Smooth muscle cell of the coronary artery (primary cell): ENCODE measurements around the gene NABP2. TPM values are rescaled to one million over a fixed set of nuclear protein-coding genes. Genes with fewer than 3 reads are reported as not detected.

Experiments used
- total RNA-seq: library from RNA; depleted of rRNA; stranded (reverse); fragments of >200 nt; gene quantifications from 2 replicates; pipeline ENCODE4 v1.2.3, GENCODE V29; 2014; ENCODE audit warnings: low replicate concordance

The NABP2 gene
- 24.2 and 33.1 TPM in 2 replicates for total RNA-seq

DNA sequence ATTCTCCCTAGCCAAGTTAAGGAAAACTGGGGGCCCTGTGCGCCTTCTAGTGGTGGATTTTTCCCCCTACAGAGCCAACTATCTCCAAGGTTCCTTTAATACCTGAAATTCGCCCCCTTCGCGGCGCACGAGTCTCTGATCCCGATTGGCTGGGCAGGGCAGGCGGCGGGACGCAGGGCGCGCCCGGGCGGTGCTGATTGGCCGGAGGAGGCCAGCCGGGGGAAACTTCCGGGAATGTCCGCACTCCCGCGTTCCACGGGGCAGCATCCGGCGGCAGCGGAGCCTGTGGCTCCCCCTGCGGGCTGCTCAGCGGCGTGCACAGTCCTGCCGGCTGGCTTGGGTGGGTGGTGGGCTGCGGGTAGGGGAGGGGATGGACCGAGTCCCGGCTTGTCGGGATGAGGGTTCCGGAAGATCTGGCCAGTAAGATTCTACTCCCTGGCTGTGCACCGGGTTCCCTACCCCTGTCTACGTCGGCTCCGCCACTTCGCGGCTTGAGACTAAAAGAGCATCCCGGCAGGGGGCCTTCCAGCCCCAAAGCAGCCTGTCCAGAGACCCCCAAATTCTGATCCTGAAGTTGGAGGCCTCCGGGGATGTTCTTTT lies at the start of gene NABP2:
TSS of gene NABP2 (plus strand) at position 241 of the 600 bp plus-strand sequence. CDS start 515 bp downstream, outside the sequence.

DNA sequence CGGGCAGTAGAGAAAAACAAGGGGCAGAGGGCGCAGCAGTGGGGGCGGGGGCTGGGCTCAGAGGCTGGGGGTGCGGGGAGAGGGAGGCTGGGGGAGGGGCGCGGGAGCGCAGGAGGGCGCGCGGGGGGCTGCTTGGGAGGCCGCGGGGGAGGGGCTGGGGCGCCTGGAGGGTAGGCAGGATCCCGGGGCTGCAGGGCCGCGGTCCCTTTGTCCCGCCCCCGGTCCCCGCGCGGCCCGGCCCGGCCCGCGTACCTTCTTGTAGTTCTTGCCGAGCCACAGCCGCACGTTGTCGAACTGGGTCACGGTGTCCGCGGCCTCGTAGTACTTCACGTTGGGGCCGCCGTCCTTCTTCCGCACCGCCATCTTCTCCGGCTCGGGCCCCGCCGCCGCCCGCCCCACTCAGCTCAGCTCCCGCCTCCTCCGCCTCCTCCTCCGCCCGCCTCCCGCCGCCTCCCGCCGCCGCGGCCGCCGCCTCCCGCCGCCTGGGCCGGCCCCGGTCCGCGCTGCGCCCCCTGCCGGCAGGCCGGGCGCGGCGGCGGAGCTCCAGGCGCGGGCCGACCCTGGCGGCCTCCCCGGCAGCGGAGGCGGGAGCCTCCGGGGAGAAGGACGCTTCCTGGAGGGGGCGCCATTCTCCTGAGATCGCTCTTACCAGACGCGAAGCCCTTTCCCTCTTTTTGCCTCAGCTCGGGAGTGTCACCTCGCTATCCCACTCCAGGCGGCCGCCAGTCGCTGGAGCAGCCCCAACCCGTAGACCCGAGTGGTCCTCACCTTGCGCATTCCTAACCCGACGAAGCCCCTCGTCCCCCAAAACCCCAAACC lies 34.8 kb upstream of the NABP2 start, which contains the start of gene SMARCC2:
TSS of gene SMARCC2 (minus strand) at position 385 of the 819 bp plus-strand sequence. CDS start at position 363, 22 bp downstream.

DNA sequence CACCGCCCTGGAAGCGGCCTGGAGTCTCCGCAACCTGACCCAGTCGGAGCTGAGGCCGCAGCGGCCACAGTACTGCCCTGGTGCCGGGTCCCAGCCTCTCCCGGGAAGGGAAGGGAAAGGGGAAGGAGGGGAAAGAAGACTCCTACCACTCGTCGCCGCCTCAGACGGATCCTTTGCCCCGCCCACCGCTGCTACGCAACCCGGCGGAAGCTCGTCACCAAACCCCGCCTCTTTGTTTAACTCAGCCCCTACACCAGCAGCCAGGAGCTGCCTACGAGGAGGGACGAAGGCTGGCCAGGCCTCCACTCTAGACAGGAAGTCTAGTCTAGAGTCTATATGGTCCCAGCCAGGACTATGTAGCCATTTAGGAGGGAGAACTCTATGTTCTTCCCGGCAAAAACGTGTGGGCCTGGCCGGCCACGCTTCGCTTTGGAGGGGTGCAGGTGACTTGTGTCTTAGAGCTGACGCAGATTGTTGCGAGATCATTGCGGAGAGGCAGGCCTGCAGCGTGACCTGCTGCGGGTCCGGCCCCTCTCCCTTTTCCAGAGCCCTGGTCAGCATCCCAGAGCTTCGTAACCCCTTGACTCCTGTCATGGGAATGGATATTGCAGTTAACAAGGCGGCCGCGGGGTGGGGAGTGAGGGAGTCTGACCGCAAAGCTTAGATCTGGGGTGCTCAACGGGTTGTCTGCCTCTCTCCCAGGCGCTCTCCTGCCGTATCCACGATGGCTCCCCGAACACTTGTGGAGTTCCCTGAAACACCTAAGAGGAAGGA lies 2.2 kb upstream of the NABP2 start, which contains the start of gene RNF41:
TSS of gene RNF41 (minus strand) at position 166 of the 774 bp plus-strand sequence. CDS start 7,875 bp downstream, outside the sequence.

GRCh38 chr12:56229916-56230431 lies 5.8 kb downstream of the NABP2 start, which contains the start of gene SLC39A5:
Gene SLC39A5, plus strand, starts transcription at chr12:56230051. Its CDS starts 1,224 bp downstream, at chr12:56231275.

DNA sequence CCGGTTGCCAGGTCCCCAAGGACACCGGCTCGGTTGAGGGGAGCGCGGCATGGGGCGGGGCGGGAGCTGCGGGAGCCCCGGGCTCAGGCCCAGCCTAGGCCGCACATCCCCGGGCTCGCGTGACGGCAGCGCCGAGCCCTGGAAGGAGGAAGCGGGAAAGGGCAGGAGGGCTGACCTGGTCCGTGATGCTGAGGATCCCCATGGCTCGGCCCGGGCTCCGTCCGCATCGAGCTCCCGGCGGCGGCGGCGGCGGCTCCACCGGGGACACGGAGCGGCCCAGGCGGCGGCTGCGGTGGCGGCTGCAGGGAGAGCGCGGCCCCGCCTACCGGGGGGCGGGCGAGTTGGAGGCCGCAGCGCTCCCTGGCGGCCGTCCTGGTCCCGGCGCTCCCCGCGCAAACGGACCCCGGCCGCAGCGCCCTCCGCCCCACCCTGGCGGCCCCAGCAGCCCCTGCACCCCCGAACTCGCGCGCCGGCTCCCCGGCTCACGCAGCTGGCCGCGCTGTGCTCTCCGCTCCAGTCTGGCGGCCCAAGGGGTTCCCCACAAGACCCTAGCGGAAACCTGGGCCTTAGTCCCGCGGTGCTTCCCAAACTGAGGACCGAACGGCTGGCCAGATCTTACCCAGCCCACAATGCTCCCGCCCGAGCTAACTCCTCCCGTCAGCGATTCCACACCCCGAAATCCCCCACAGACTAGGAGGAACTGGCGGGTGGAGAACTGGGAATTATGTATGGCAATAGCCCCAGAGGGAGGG lies 34.1 kb downstream of the NABP2 start, which contains the start of gene ANKRD52:
TSS of gene ANKRD52 (minus strand) at position 317 of the 752 bp plus-strand sequence. CDS start at position 202, 115 bp downstream.

DNA sequence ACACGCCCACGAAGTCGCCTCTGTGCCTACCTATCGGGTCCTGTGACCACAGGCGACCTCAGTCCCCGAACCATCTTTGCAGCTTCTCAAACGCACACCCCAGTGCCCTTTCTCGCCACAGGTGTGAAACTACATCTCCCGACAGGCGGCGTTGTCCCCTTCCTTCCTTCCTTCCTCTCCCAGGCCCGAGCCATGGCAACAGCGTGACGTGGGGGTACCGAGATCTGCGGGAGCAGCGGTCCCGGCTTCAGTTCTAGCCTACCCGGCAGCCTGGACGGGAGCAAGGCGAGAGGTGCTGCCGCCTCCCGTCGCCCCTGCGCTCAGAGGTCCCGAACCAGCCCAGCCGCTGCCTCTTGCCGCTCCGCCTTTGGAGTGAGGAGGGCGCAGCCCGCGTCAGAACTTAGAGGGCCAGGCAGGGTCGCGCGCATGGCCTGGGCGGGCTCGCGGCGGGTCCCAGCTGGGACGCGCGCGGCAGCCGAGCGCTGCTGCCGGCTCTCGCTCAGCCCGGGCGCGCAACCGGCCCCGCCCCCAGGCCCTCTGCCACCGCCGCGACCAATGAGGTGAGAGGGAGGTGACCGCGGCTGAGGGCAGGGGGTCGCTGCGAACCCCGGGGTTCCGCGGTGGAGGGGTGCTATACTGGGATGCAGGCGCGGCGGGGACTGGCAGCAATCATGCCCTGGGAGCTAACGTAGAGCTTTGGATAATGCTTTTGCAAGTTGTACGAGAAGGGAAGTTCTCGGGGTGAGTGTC lies 42.7 kb downstream of the NABP2 start, which contains the start of gene COQ10A:
TSS of gene COQ10A (plus strand) at position 250 of the 750 bp plus-strand sequence. CDS start at position 427, 177 bp downstream.

Other genes with a start within 250 kb of the NABP2 start
- gene SUOX, start 227.1 kb upstream of the NABP2 start, total RNA-seq = 8.3 and 11.9 TPM in 2 replicates
- gene IKZF4, start 203.3 kb upstream of the NABP2 start, total RNA-seq = 0.35 and 0.83 TPM in 2 replicates
- 28.5 and 116 TPM in 2 replicates for gene RPS26, start 182.4 kb upstream of the NABP2 start, total RNA-seq
- gene ERBB3, start 144.2 kb upstream of the NABP2 start, total RNA-seq = 0.53 and 0.70 TPM in 2 replicates
- gene PA2G4, start 119.8 kb upstream of the NABP2 start, total RNA-seq = 132 and 135 TPM in 2 replicates
- 4,087 and 6,384 TPM in 2 replicates for gene RPL41, start 107.7 kb upstream of the NABP2 start, total RNA-seq
- gene ZC3H10, start 106.1 kb upstream of the NABP2 start, total RNA-seq = 4.7 and 5.7 TPM in 2 replicates
- gene ESYT1, start 96.1 kb upstream of the NABP2 start, total RNA-seq = 173 and 204 TPM in 2 replicates
- 104 and 107 TPM in 2 replicates for gene MYL6B, start 71.8 kb upstream of the NABP2 start, total RNA-seq
- 3,250 and 5,170 TPM in 2 replicates for gene MYL6, start 66.0 kb upstream of the NABP2 start, total RNA-seq
- gene SMARCC2, start 34.9 kb upstream of the NABP2 start, total RNA-seq = 38.8 and 54.9 TPM in 2 replicates
- gene RNF41, start 2.4 kb upstream of the NABP2 start, total RNA-seq = 174 and 323 TPM in 2 replicates
- gene SLC39A5, start 5.7 kb downstream of the NABP2 start, total RNA-seq = not detected in 2 replicates
- 17.0 and 17.1 TPM in 2 replicates for gene ANKRD52, start 34.0 kb downstream of the NABP2 start, total RNA-seq
- gene COQ10A, start 42.6 kb downstream of the NABP2 start, total RNA-seq = 5.9 and 6.9 TPM in 2 replicates
- gene CS, start 76.0 kb downstream of the NABP2 start, total RNA-seq = 44.8 and 81.3 TPM in 2 replicates
- 74.3 and 113 TPM in 2 replicates for gene CNPY2, start 91.6 kb downstream of the NABP2 start, total RNA-seq
- 15.5 and 22.7 TPM in 2 replicates for gene PAN2, start 109.7 kb downstream of the NABP2 start, total RNA-seq
- gene IL23A, start 114.5 kb downstream of the NABP2 start, total RNA-seq = not detected in 2 replicates
- 164 and 272 TPM in 2 replicates for gene STAT2, start 135.8 kb downstream of the NABP2 start, total RNA-seq
- gene APOF, start 138.5 kb downstream of the NABP2 start, total RNA-seq = not detected in 2 replicates
- gene TIMELESS, start 225.1 kb downstream of the NABP2 start, total RNA-seq = 3.7 and 5.4 TPM in 2 replicates
- not detected in 2 replicates for gene MIP, start 230.3 kb downstream of the NABP2 start, total RNA-seq
- gene SPRYD4, start 244.2 kb downstream of the NABP2 start, total RNA-seq = 1.1 and 1.2 TPM in 2 replicates